ENCODE measurements around the gene ARSJ.

DNA sequence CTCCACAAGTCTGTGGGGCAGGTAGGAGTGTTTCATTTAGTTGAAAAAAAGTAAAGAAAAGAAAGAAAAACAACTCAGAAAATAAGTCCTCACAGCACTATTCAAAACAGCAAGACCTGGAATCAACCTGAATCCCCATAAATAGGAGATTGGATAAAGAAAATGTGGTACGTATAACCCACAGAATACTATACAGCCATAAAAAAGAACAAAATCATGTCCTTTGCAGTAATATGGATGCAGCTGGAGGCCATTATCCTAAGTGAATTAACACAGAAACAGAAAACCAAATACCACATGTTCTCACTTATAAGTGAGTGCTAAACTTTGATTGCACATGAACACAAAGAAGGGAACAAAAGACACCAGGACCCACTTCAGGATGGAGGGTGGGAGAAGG, 71.9 kb downstream of the ARSJ start:
- TF ChIP-seq, protein P1, sequence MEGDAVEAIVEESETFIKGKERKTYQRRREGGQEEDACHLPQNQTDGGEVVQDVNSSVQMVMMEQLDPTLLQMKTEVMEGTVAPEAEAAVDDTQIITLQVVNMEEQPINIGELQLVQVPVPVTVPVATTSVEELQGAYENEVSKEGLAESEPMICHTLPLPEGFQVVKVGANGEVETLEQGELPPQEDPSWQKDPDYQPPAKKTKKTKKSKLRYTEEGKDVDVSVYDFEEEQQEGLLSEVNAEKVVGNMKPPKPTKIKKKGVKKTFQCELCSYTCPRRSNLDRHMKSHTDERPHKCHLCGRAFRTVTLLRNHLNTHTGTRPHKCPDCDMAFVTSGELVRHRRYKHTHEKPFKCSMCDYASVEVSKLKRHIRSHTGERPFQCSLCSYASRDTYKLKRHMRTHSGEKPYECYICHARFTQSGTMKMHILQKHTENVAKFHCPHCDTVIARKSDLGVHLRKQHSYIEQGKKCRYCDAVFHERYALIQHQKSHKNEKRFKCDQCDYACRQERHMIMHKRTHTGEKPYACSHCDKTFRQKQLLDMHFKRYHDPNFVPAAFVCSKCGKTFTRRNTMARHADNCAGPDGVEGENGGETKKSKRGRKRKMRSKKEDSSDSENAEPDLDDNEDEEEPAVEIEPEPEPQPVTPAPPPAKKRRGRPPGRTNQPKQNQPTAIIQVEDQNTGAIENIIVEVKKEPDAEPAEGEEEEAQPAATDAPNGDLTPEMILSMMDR (IDR thresholded peaks at IDR 0.05): no peak
- TF ChIP-seq POLR2A (IDR thresholded peaks at IDR 0.05; ENCODE audit: low read depth) (no peak), POLR2AphosphoS5 (IDR thresholded peaks at IDR 0.05) (no peak), EP300 (IDR thresholded peaks at IDR 0.05) (no peak)

Measured in esophagus muscularis mucosa (tissue), 4 donors.